Natural killer cell (primary cell): ENCODE data around the gene C1orf159. TPM values are rescaled to one million over a fixed set of nuclear protein-coding genes. Genes with fewer than 3 reads are reported as not detected.

Source experiments
- ATAC-seq, 3 donors: fragments of 150-1000 bp in 2 of 3; fragments of 200-7000 bp in 1 of 3; cut with Tn5 transposase; 1 replicate in 1 of 3; 2 replicates in 2 of 3; pipeline ENCODE4 v1.10.0; 2021; ENCODE audit warnings: mild to moderate bottlenecking in 2 of 3, moderate library complexity in 2 of 3
- DNase-seq, 2 donors: peaks; one replicate each; pipeline versions ENCODE4 v3.0.0 to v3.0.0-alpha.2; 2013 to 2021; ENCODE audit warnings: mixed read lengths in 1 of 2
- H3K27ac ChIP-seq: one replicate; pipeline ENCODE4 v1.5.1; 2013; ENCODE audit warnings: mild to moderate bottlenecking, low read length
- H3K27me3 ChIP-seq: one replicate; pipeline ENCODE4 v1.6.1; 2013; ENCODE audit warnings: low read length; ENCODE audit not compliant: control insufficient read depth, insufficient read depth
- H3K36me3 ChIP-seq: one replicate; pipeline ENCODE4 v1.6.1; 2013; ENCODE audit warnings: low read length; ENCODE audit not compliant: control insufficient read depth, insufficient read depth
- H3K4me1 ChIP-seq: one replicate; pipeline ENCODE4 v1.6.1; 2013; ENCODE audit warnings: low read length; ENCODE audit not compliant: control insufficient read depth, insufficient read depth
- H3K4me3 ChIP-seq: one replicate; pipeline ENCODE4 v1.5.1; 2013; ENCODE audit warnings: low read length
- H3K9me3 ChIP-seq: one replicate; pipeline ENCODE4 v1.6.1; 2013; ENCODE audit warnings: low read length; ENCODE audit not compliant: control insufficient read depth, insufficient read depth
- H3K27ac Mint-ChIP-seq, 2 donors: one replicate each; pipeline ENCODE4 v1.8.0; 2022; ENCODE audit warnings: mild to moderate bottlenecking in 2 of 2, mixed read lengths in 2 of 2, moderate library complexity in 1 of 2
- H3K27me3 Mint-ChIP-seq, 2 donors: one replicate each; pipeline ENCODE4 v1.8.0; 2022; ENCODE audit warnings: low read depth in 2 of 2, mixed read lengths in 2 of 2
- H3K36me3 Mint-ChIP-seq: one replicate; pipeline ENCODE4 v1.8.0; 2022; ENCODE audit warnings: mixed read lengths
- H3K4me1 Mint-ChIP-seq, 2 donors: one replicate each; pipeline ENCODE4 v1.8.0; 2022; ENCODE audit warnings: mixed read lengths in 2 of 2
- H3K4me3 Mint-ChIP-seq: one replicate; pipeline ENCODE4 v1.8.0; 2022; ENCODE audit warnings: mild to moderate bottlenecking, moderate library complexity, mixed read lengths
- H3K9me3 Mint-ChIP-seq, 2 donors: one replicate each; pipeline ENCODE4 v1.8.0; 2022; ENCODE audit warnings: mixed read lengths in 2 of 2
- CTCF ChIP-seq: fragments of 200-600 bp; IDR thresholded peaks from one replicate; pipeline ENCODE4 v1.8.0; 2022; ENCODE audit warnings: antibody characterized with exemption
- WGBS: methylation state at CpG from one replicate; pipeline ENCODE4 v1.1.7; 2013; ENCODE audit warnings: missing lambda C conversion rate; ENCODE audit not compliant: insufficient coverage; 5-methylcytosine and 5-hydroxymethylcytosine counted together
- intact Hi-C: fragments of 100-400 bp; cut with micrococcal nuclease; formaldehyde crosslinking; loops from one replicate; pipeline ENCODE4 v1.14.2; 2022
- total RNA-seq, 4 donors: library from RNA; stranded (reverse); fragments of 120-200 nt in 1 of 4; gene quantifications; one replicate each; pipeline versions ENCODE4 v1.2.3 to v1.2.4, GENCODE V29; 2013 to 2022

The C1orf159 gene
- total RNA-seq, 3 donors from 2014 or later (not counting 1 experiment from before 2014, with no cell fraction given) = 19.6 to 25.1 (median 21.5) TPM

DNA sequence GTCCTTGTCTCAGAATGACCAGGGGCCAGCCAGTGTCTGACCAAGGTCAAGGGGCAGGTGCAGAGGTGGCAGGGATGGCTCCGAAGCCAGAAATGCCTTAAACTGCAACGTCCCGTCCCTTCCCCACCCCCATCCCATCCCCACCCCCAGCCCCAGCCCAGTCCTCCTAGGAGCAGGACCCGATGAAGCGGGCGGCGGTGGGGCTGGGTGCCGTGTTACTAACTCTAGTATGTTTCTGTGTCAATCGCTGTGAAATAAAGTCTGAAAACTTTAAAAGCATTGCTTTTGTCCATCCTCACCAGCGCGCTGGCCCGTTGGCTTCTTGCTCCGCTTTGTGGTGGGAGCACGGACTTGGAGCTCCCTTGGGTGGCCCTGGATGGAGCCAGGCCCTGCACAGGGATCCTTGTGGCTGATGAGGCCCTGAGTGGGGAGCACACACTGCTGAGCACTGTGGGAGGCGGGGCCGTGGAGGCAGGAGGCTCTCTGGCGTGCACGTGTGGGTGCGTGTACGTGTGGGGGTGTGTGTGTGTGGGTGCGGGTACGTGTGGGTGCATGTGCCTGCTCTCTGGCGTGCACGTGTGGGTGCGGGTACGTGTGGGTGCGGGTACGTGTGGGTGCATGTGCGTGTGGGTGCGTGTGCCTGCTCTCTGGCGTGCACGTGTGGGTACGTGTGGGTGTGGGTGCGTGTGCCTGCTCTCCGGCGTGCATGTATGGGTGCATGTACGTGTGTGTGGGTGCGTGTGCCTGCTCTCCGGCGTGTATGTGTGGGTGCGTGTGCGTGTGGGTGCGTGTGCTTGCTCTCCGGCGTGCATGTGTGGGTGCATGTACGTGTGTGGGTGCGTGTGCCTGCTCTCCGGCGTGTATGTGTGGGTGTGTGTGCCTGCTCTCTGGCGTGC lies 59.8 kb downstream of the C1orf159 start:
- TF ChIP-seq CTCF = no peak
- H3K36me3 ChIP-seq = no peaks in the 10 kb centered on the region
- no peaks in the 10 kb centered on the region for H3K9me3 Mint-ChIP-seq
- H3K27me3 Mint-ChIP-seq = peaks cover 7 to 22% of the 10 kb centered on the region in 2 donors
- H3K27me3 ChIP-seq = peaks cover 24% of the 10 kb centered on the region
- no peaks in the 10 kb centered on the region for H3K36me3 Mint-ChIP-seq
- no peak overlapping the region for H3K4me3 ChIP-seq
- H3K4me3 Mint-ChIP-seq = no peak overlapping the region
- H3K27ac Mint-ChIP-seq = no peak overlapping the region
- no peak for ATAC-seq
- intact Hi-C loops = no loop called here
- H3K4me1 Mint-ChIP-seq = peaks cover 0 to 11% of the 10 kb centered on the region in 2 donors
- H3K27ac ChIP-seq = no peak overlapping the region
- 88% methylated on average over 50 of the region's 50 CpGs for WGBS
- peaks cover 13% of the 10 kb centered on the region for H3K4me1 ChIP-seq
- DNase-seq = no peak
- no peaks in the 10 kb centered on the region for H3K9me3 ChIP-seq

DNA sequence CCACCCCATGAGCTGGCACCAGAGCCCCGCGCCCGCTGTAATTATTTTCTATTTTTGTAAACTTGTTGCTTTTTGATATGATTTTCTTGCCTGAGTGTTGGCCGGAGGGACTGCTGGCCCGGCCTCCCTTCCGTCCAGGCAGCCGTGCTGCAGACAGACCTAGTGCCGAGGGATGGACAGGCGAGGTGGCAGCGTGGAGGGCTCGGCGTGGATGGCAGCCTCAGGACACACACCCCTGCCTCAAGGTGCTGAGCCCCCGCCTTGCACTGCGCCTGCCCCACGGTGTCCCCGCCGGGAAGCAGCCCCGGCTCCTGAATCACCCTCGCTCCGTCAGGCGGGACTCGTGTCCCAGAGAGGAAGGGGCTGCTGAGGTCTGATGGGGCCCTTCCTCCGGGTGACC lies 60.9 kb downstream of the C1orf159 start:
- H3K4me3 ChIP-seq = no peak overlapping the region
- TF ChIP-seq CTCF = no peak
- whole genome bisulfite sequencing = 90% methylated on average over 23 of the region's 23 CpGs
- Mint-ChIP-seq H3K36me3 (no peaks in the 10 kb centered on the region), H3K9me3 (no peaks in the 10 kb centered on the region), H3K27ac (no peak overlapping the region), H3K4me1 (peaks cover 0 to 11% of the 10 kb centered on the region in 2 donors), H3K27me3 (peaks cover 7 to 14% of the 10 kb centered on the region in 2 donors), H3K4me3 (no peak overlapping the region)
- intact Hi-C loops = no loop called here
- no peaks in the 10 kb centered on the region for H3K9me3 ChIP-seq
- H3K36me3 ChIP-seq = no peaks in the 10 kb centered on the region
- H3K4me1 ChIP-seq = peaks cover 11% of the 10 kb centered on the region
- peaks cover 15% of the 10 kb centered on the region for H3K27me3 ChIP-seq
- DNase-seq (no peak), ATAC-seq (no peak)
- no peak overlapping the region for H3K27ac ChIP-seq

- WGBS = 92% methylated on average over 18 of the region's 18 CpGs
- TF ChIP-seq CTCF = no peak
Observed at GRCh38 chr1:1054099-1054700, 61.7 kb downstream of the C1orf159 start.

More at GRCh38 chr1:1054099-1054700, 61.7 kb downstream of the C1orf159 start:
- Histone ChIP-seq H3K4me1 (peaks cover 6% of the 10 kb centered on the region), H3K4me3 (no peak overlapping the region), H3K27ac (no peak overlapping the region), H3K36me3 (no peaks in the 10 kb centered on the region), H3K9me3 (no peaks in the 10 kb centered on the region), H3K27me3 (peaks cover 12% of the 10 kb centered on the region)
- no peaks in the 10 kb centered on the region for H3K36me3 Mint-ChIP-seq
- H3K27ac Mint-ChIP-seq = no peak overlapping the region
- DNase-seq (no peak), ATAC-seq (no peak)
- no peak overlapping the region for H3K4me3 Mint-ChIP-seq
- peaks cover 7 to 12% of the 10 kb centered on the region in 2 donors for H3K27me3 Mint-ChIP-seq
- intact Hi-C loops = no loop called here
- peaks cover 0 to 11% of the 10 kb centered on the region in 2 donors for H3K4me1 Mint-ChIP-seq
- H3K9me3 Mint-ChIP-seq = no peaks in the 10 kb centered on the region
